ENCODE measurements around the gene FAM186B. TPM values are rescaled to one million over a fixed set of nuclear protein-coding genes. Genes with fewer than 3 reads are reported as not detected.

Gene FAM186B
- polyA plus RNA-seq, 2 of the 4 experiments (the other 2 are of a cell fraction) = 0.04 to 0.08 TPM

- TF ChIP-seq GATA3 (IDR thresholded peaks at IDR 0.05; ENCODE audit: borderline replicate concordance) = no peak
- ATAC-seq (no peak), FAIRE-seq (no peak), DNase-seq (ENCODE audit: low read depth in 1 of 2, low spot score in 1 of 2) (no peak)
- H3K27ac ChIP-seq = no peak overlapping the region
- H3K4me1 ChIP-seq = no peaks in the 10 kb centered on the region
- 89% methylated on average over 3 of the region's 3 CpGs for WGBS (ENCODE audit: missing lambda C conversion rate)
- no peak overlapping the region for H3K4me3 ChIP-seq
- H3K9me3 ChIP-seq = no peaks in the 10 kb centered on the region
- ChIA-PET POLR2A (interaction anchor here (1.3 kb wide), 1 partner anchor 21 kb away, joined by 6 read pairs; the partner anchor contains the start of gene MCRS1), CTCF (interaction anchor here (0.6 to 6.8 kb wide), 9 partner anchors 10 to 250 kb away, joined by 3 to 56 read pairs (median 3); no protein-coding TSS in a partner anchor)
- no peak overlapping the region for H3K4me2 ChIP-seq
Measured at GRCh38 chr12:49546481-49546880, 59.0 kb downstream of the FAM186B start.

- POLR2A ChIA-PET = interaction anchor here (1.3 kb wide), 1 partner anchor 22 kb away, joined by 6 read pairs; the partner anchor contains the start of gene MCRS1
- WGBS (ENCODE audit: missing lambda C conversion rate) = 73% methylated on average over 4 of the region's 4 CpGs
- no peak for FAIRE-seq
- Histone ChIP-seq H3K27ac (no peak overlapping the region), H3K4me2 (no peak overlapping the region), H3K4me3 (no peak overlapping the region), H3K9me3 (no peaks in the 10 kb centered on the region), H3K4me1 (no peaks in the 10 kb centered on the region)
- DNase-seq (ENCODE audit: low read depth in 1 of 2, low spot score in 1 of 2) = no peak
- no peak for TF ChIP-seq HMGXB4 (CRISPR knock-in tag; IDR thresholded peaks at IDR 0.05; ENCODE audit: borderline replicate concordance)
- CTCF ChIA-PET = interaction anchor here (0.6 to 6.8 kb wide), 10 partner anchors 11 to 257 kb away, joined by 3 to 56 read pairs (median 4); no protein-coding TSS in a partner anchor
- ATAC-seq = no peak
Measured at GRCh38 chr12:49545815-49546214, 59.6 kb downstream of the FAM186B start.

- DNase-seq (ENCODE audit: low read depth in 1 of 2, low spot score in 1 of 2) = no peak
- ChIA-PET CTCF (interaction anchor here (1.6 to 6.8 kb wide), 2 partner anchors 13 to 255 kb away, joined by 5 to 56 read pairs; no protein-coding TSS in a partner anchor), POLR2A (no interaction called here)
- no peak overlapping the region for H3K27ac ChIP-seq
- no peak overlapping the region for H3K4me3 ChIP-seq
- peaks cover 8% of the 10 kb centered on the region; the same call in 2 of the 3 replicates for H3K4me1 ChIP-seq
- no peaks in the 10 kb centered on the region for H3K9me3 ChIP-seq
- WGBS (ENCODE audit: missing lambda C conversion rate) = 82% methylated on average over 37 of the region's 39 CpGs
- H3K4me2 ChIP-seq = no peak overlapping the region
- TF ChIP-seq ZNF302 (CRISPR knock-in tag; IDR thresholded peaks at IDR 0.05) (no peak), SREBF2 (IDR thresholded peaks at IDR 0.05) (no peak), SMC3 (IDR thresholded peaks at IDR 0.05) (no peak), NR3C1 (IDR thresholded peaks at IDR 0.05) (no peak), EHMT2 (IDR thresholded peaks at IDR 0.05; ENCODE audit: low read depth) (no peak), CBX2 (IDR thresholded peaks at IDR 0.05; ENCODE audit: borderline replicate concordance, low read depth) (no peak)
- FAIRE-seq = no peak
- no peak for ATAC-seq
Measured at GRCh38 chr12:49543914-49544815, 61.3 kb downstream of the FAM186B start.

- ChIA-PET POLR2A (no interaction called here), CTCF (interaction anchor here (1.7 to 6.8 kb wide), 3 partner anchors 13 to 212 kb away, joined by 7 to 56 read pairs (median 8); no protein-coding TSS in a partner anchor)
- ATAC-seq (no peak), FAIRE-seq (no peak), DNase-seq (ENCODE audit: low read depth in 1 of 2, low spot score in 1 of 2) (no peak)
- TF ChIP-seq RARB (CRISPR knock-in tag; IDR thresholded peaks at IDR 0.05) (no peak), CBX8 (IDR thresholded peaks at IDR 0.05) (no peak), E2F6 (IDR thresholded peaks at IDR 0.05; ENCODE audit: borderline replicate concordance, low read depth) (no peak), REST (IDR thresholded peaks at IDR 0.05) (no peak), HEYL (CRISPR knock-in tag; IDR thresholded peaks at IDR 0.05) (no peak), HOXA7 (CRISPR knock-in tag; IDR thresholded peaks at IDR 0.05) (no peak), TP53 (CRISPR knock-in tag; IDR thresholded peaks at IDR 0.05) (no peak), ESRRA (IDR thresholded peaks at IDR 0.05; ENCODE audit: borderline replicate concordance, low read length) (no peak), CHD2 (IDR thresholded peaks at IDR 0.05; ENCODE audit: low read length, partially characterized antibody) (no peak)
- H3K27ac ChIP-seq = no peak overlapping the region
- H3K9me3 ChIP-seq = no peaks in the 10 kb centered on the region
- H3K4me3 ChIP-seq = no peak overlapping the region
- no peak overlapping the region for H3K4me2 ChIP-seq
- 73% methylated on average over 20 of the region's 20 CpGs for WGBS (ENCODE audit: missing lambda C conversion rate)
- peaks cover 10% of the 10 kb centered on the region; the same call in 2 of the 3 replicates for H3K4me1 ChIP-seq
Measured at GRCh38 chr12:49543221-49543913, 62.1 kb downstream of the FAM186B start.

All from A549 (cell line).